Stimulated activated memory B cell treated with anti-CD40 and anti-IgM and Interleukin-4, amounts not matched to agents 10 μg/mL and 1 μg/mL and 100 μg/mL, for 72 hours (primary cell): Measurements from ENCODE around the gene GNA14.

Experiments used
- ATAC-seq: fragments of 150-1000 bp; cut with Tn5 transposase; 2 replicates; pipeline ENCODE4 v1.10.0; 2021
- H3K27ac Mint-ChIP-seq: one replicate; pipeline ENCODE4 v1.8.0; 2022; ENCODE audit warnings: mild to moderate bottlenecking, mixed read lengths
- H3K27me3 Mint-ChIP-seq: one replicate; pipeline ENCODE4 v1.8.0; 2022; ENCODE audit warnings: mixed read lengths
- H3K36me3 Mint-ChIP-seq: one replicate; pipeline ENCODE4 v1.8.0; 2022; ENCODE audit warnings: mixed read lengths
- H3K4me1 Mint-ChIP-seq: one replicate; pipeline ENCODE4 v1.8.0; 2022; ENCODE audit warnings: mixed read lengths
- H3K4me3 Mint-ChIP-seq: one replicate; pipeline ENCODE4 v1.8.0; 2022; ENCODE audit warnings: mild to moderate bottlenecking, moderate library complexity, mixed read lengths
- H3K9me3 Mint-ChIP-seq: one replicate; pipeline ENCODE4 v1.8.0; 2022; ENCODE audit warnings: mixed read lengths

Gene GNA14

DNA sequence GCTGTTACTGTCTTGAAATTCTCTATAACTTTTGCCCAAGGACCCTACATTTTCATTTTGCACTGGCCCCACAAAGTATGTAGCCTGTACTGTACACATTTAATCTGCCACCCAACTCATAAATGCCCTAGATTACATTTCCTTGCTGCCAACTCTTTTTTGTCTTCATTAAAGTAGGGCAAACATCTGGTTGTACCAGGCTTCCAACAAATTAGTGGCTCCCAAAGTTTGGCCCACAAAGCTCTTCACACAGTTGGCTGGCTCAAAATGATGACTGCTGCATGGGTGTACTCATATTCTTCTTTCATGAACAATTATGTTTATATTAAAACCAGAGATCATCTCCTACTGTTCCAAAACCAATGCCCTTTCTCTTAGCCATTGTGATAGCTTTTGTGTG is 45.3 kb downstream of the GNA14 start:
- no peak for ATAC-seq
- H3K27ac Mint-ChIP-seq = no peak overlapping the region
- peaks cover 5% of the 10 kb centered on the region for H3K9me3 Mint-ChIP-seq
- no peaks in the 10 kb centered on the region for H3K4me1 Mint-ChIP-seq
- no peak overlapping the region for H3K4me3 Mint-ChIP-seq
- H3K36me3 Mint-ChIP-seq = no peaks in the 10 kb centered on the region
- peaks cover 14% of the 10 kb centered on the region for H3K27me3 Mint-ChIP-seq

GRCh38 chr9:77601476-77602099 is 46.5 kb downstream of the GNA14 start:
- no peak for ATAC-seq
- no peaks in the 10 kb centered on the region for H3K36me3 Mint-ChIP-seq

DNA sequence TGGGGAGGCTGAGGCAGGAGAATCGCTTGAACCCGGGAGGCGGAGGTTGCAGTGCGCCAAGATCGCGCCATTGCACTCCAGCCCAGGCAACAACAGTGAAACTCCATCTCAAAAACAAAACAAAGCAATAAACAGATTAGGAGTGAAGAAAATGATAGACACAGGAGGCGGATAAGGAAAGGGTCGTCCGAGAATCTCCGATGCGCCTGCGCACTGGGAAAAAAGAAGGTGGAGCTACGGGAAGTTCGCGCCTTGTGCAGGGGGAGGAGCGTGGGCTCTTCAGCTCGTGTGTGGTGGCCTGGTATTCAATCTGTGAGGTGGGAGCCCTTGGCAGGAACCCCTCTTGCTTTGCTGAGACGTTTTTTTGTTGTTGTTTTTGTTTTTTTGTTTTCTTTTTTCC is 47.3 kb downstream of the GNA14 start:
- H3K27me3 Mint-ChIP-seq = peaks cover 21% of the 10 kb centered on the region
- no peak overlapping the region for H3K27ac Mint-ChIP-seq
- no peaks in the 10 kb centered on the region for H3K4me1 Mint-ChIP-seq
- ATAC-seq = no peak
- H3K9me3 Mint-ChIP-seq = peaks cover 2% of the 10 kb centered on the region
- H3K36me3 Mint-ChIP-seq = no peaks in the 10 kb centered on the region
- no peak overlapping the region for H3K4me3 Mint-ChIP-seq

More at GRCh38 chr9:77601476-77602099, 46.5 kb downstream of the GNA14 start:
- no peak overlapping the region for H3K4me3 Mint-ChIP-seq
- peaks cover 17% of the 10 kb centered on the region for H3K27me3 Mint-ChIP-seq
- H3K9me3 Mint-ChIP-seq = peaks cover 2% of the 10 kb centered on the region
- H3K27ac Mint-ChIP-seq = no peak overlapping the region
- no peaks in the 10 kb centered on the region for H3K4me1 Mint-ChIP-seq

DNA sequence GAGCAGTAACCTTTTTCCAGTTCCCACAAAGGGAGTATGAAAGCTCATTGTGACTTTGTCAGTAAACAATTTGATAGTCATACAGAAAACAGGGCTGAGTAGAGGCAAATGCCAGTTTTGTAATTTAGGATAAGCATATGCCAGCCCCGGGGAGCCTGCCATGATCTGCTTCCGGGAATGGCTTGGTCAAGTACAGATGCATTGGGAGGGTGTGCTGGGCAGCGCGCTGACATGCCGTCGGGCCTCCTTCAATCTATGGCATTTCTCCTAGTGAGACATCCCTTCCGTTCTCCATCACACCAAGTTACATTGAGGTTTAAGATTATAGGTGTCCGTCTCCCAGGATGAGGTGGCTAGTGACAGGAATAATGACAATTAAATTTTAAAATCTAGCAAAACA is 48.6 kb downstream of the GNA14 start:
- no peaks in the 10 kb centered on the region for H3K4me1 Mint-ChIP-seq
- ATAC-seq = no peak
- no peak overlapping the region for H3K4me3 Mint-ChIP-seq
- peaks cover 2% of the 10 kb centered on the region for H3K9me3 Mint-ChIP-seq
- no peaks in the 10 kb centered on the region for H3K36me3 Mint-ChIP-seq
- H3K27ac Mint-ChIP-seq = no peak overlapping the region
- peaks cover 21% of the 10 kb centered on the region for H3K27me3 Mint-ChIP-seq

DNA sequence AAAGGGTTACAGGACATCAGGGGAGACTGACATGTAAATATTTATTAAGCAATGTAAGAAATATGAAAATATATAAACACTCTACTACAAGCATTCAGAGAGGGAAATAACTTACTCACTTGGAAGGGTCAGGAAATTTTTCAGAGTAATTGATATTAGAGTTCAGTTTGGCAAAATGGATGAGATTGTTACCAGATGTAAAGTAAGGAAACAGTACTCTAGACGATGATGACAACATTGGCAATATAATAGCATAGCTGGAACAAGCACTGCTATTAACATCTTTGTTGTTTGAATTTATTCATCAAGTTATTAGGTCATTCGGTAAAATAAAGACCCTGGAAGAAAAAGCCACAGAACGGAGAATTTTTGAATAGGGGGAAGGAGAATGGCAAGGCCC is 49.1 kb downstream of the GNA14 start:
- no peak overlapping the region for H3K4me3 Mint-ChIP-seq
- no peaks in the 10 kb centered on the region for H3K36me3 Mint-ChIP-seq
- H3K9me3 Mint-ChIP-seq = peaks cover 2% of the 10 kb centered on the region
- peaks cover 21% of the 10 kb centered on the region for H3K27me3 Mint-ChIP-seq
- H3K4me1 Mint-ChIP-seq = no peaks in the 10 kb centered on the region
- no peak for ATAC-seq
- no peak overlapping the region for H3K27ac Mint-ChIP-seq

GRCh38 chr9:77598524-77598923 is 49.6 kb downstream of the GNA14 start:
- Mint-ChIP-seq H3K27me3 (peaks cover 21% of the 10 kb centered on the region), H3K4me3 (no peak overlapping the region), H3K9me3 (peaks cover 2% of the 10 kb centered on the region), H3K27ac (no peak overlapping the region), H3K4me1 (no peaks in the 10 kb centered on the region), H3K36me3 (no peaks in the 10 kb centered on the region)
- ATAC-seq = no peak

- Mint-ChIP-seq H3K27me3 (peaks cover 21% of the 10 kb centered on the region), H3K4me3 (no peak overlapping the region), H3K9me3 (peaks cover 2% of the 10 kb centered on the region), H3K27ac (no peak overlapping the region), H3K4me1 (no peaks in the 10 kb centered on the region), H3K36me3 (no peaks in the 10 kb centered on the region)
- no peak for ATAC-seq
Measured at GRCh38 chr9:77597057-77597456, 51.1 kb downstream of the GNA14 start.

DNA sequence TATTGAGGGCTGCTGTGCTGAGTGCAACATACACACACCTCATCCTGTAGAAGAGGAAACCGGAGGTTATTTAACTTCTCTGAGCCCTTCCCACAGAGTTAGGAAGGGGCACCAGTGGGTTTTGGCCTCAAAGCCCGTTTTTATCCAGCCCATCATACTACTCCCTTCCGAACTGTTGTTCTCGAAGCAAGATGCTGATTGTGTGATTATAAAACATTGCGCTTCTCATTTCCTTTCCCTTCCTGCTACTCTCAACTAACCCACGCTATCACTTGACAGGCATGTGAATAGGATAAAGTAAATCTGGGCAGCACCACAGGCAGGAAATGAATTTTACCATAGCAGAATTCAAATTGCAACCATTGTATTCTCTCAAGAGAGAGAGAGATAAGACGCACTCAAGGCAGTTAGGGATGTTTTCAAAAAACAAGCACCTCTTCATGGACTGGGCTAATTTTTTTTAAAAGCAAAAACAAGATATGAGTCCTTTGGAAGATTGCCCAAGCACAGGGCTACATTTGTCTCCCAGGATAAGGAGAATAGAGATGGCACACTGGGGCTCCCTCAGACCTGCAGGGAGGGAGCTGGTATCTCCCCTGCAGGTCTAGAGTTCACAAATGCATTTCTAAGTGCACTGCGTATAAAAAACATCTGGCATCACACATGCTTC is 52.6 kb downstream of the GNA14 start:
- Mint-ChIP-seq H3K4me3 (no peak overlapping the region), H3K36me3 (no peaks in the 10 kb centered on the region), H3K27ac (no peak overlapping the region), H3K9me3 (no peaks in the 10 kb centered on the region), H3K27me3 (peaks cover 21% of the 10 kb centered on the region), H3K4me1 (no peaks in the 10 kb centered on the region)
- ATAC-seq = no peak

DNA sequence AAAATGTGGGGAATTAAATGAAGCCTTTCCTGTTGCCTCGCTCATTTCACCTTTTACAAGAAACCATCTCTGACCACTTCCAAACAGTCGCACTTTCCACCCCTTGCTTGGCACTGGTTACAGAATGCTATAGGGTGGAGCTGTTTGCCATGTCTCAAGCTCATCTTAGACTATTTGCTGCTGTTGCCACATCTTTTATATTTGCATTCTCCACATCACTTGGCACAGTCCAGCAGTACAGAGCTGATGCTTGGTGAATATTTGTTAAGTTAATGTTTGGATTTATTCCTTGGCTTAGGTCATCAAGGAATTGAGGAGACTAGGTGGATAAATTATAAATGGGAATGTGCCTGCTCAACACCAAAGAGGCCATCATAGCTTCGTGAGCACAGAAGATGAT is 53.2 kb downstream of the GNA14 start:
- Mint-ChIP-seq H3K9me3 (no peaks in the 10 kb centered on the region), H3K27ac (no peak overlapping the region), H3K4me3 (no peak overlapping the region)

DNA sequence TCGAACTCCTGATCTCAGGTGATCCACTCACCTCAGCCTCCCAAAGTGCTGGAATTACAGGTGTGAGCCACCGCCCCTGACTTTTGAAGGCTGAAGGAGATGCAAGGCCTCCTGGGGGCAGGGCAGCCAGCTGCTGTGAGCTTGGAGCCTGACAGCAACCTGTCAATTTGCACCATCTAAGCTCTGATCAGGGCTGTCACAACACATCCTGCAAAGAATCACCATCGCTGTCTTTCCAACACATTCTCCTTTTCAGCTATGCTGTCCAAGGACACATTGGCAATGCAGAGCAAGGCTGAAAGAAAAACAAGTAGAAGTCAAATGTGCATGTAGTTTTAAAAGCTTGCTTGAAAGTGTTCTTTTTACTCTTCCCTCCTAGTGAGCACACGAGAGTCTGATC is 54.6 kb downstream of the GNA14 start:
- H3K4me1 Mint-ChIP-seq = no peaks in the 10 kb centered on the region
- H3K27me3 Mint-ChIP-seq = peaks cover 14% of the 10 kb centered on the region
- no peaks in the 10 kb centered on the region for H3K9me3 Mint-ChIP-seq
- ATAC-seq = no peak
- no peak overlapping the region for H3K27ac Mint-ChIP-seq
- H3K4me3 Mint-ChIP-seq = no peak overlapping the region
- H3K36me3 Mint-ChIP-seq = no peaks in the 10 kb centered on the region

More for the DNA sequence above, 53.2 kb downstream of the GNA14 start:
- no peak for ATAC-seq
- H3K4me1 Mint-ChIP-seq = no peaks in the 10 kb centered on the region
- H3K27me3 Mint-ChIP-seq = peaks cover 21% of the 10 kb centered on the region
- no peaks in the 10 kb centered on the region for H3K36me3 Mint-ChIP-seq

DNA sequence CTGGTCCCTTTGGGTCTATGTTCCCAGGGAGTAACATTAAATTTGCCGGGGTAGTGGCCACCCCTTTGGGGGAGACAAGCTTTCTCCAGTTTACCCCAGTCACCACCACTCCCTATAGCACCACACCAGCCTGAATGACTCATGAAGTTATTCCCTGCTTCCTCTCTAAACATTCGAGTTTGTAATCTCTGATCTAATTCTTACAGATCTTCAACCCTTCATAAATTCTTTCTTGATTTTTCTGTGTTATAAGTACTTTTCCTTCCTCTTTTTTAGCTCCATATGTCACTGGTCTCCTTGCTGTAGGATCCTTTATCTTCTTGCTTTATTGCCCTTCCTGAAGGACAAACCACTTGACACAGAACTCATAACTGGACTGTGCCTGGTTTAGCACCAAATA is 55.6 kb downstream of the GNA14 start:
- ATAC-seq = no peak
- H3K36me3 Mint-ChIP-seq = no peaks in the 10 kb centered on the region
- H3K27me3 Mint-ChIP-seq = peaks cover 8% of the 10 kb centered on the region
- no peak overlapping the region for H3K27ac Mint-ChIP-seq
- H3K4me3 Mint-ChIP-seq = no peak overlapping the region
- no peaks in the 10 kb centered on the region for H3K4me1 Mint-ChIP-seq
- H3K9me3 Mint-ChIP-seq = no peaks in the 10 kb centered on the region

DNA sequence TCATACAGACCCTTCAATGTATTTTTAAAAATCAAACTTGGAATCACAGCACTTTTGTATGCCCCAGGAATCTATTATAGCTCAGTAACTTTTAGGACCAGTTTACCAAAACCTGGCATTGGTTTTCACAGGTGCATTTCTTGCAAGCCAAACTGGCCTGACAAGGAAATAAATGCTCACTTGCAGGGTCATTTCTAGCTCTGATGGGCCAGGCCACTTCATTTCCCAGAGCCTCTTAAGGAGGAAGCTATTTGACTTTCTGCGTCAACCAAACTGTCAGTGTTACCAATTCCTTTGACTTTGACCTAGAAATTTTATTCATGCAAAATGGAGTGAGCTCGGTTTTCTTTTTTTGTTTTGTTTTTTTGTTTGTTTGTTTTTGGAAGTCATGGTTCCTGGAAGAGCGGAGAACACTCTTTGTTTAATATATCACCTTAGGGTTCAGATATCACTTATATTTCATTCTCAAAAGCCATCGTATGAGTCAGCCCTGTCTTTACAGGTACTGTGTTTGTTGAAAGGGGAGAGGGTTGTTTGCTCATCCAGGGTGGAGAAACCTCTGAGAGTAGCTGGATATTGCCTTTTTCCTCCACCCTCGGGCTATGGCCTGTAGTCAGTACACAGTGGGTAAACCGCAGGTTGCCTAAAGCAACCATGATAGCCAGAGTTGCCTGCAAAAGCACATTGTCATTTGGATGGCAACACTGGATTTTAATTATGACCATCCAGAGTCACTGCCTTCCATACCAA is 58.9 kb downstream of the GNA14 start:
- Mint-ChIP-seq H3K4me3 (no peak overlapping the region), H3K36me3 (no peaks in the 10 kb centered on the region), H3K9me3 (no peaks in the 10 kb centered on the region), H3K4me1 (no peaks in the 10 kb centered on the region), H3K27me3 (no peaks in the 10 kb centered on the region), H3K27ac (no peak overlapping the region)
- ATAC-seq = no peak

GRCh38 chr9:77588271-77588937 is 59.7 kb downstream of the GNA14 start:
- Mint-ChIP-seq H3K4me1 (no peaks in the 10 kb centered on the region), H3K4me3 (no peak overlapping the region), H3K9me3 (no peaks in the 10 kb centered on the region), H3K27me3 (no peaks in the 10 kb centered on the region), H3K36me3 (no peaks in the 10 kb centered on the region), H3K27ac (no peak overlapping the region)
- no peak for ATAC-seq

GRCh38 chr9:77587851-77588250 is 60.3 kb downstream of the GNA14 start:
- no peak overlapping the region for H3K4me3 Mint-ChIP-seq
- no peaks in the 10 kb centered on the region for H3K36me3 Mint-ChIP-seq
- no peaks in the 10 kb centered on the region for H3K27me3 Mint-ChIP-seq
- H3K4me1 Mint-ChIP-seq = no peaks in the 10 kb centered on the region
- no peaks in the 10 kb centered on the region for H3K9me3 Mint-ChIP-seq
- no peak overlapping the region for H3K27ac Mint-ChIP-seq
- no peak for ATAC-seq

DNA sequence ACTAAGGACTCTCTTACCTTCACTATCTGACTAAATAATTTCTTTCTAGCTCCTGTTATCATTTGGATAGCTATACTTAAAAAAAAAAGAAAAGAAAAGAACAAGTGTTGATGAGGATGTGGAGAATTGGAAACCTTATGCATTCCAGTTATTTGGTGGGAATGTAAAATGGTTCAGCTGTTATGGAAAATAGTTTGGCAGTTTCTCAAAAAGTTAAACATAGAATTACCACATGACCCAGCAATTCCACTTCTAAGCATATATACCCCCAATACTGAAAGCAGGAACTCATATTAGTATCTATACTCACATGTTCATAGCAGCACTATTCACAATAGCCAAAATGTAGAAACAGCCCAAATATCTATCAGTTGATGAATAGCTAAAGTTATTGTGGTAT is 61.1 kb downstream of the GNA14 start:
- no peaks in the 10 kb centered on the region for H3K4me1 Mint-ChIP-seq
- no peak for ATAC-seq
- no peak overlapping the region for H3K4me3 Mint-ChIP-seq
- H3K27ac Mint-ChIP-seq = no peak overlapping the region
- no peaks in the 10 kb centered on the region for H3K36me3 Mint-ChIP-seq
- H3K9me3 Mint-ChIP-seq = no peaks in the 10 kb centered on the region
- H3K27me3 Mint-ChIP-seq = no peaks in the 10 kb centered on the region
